HL-60 (cell line): ENCODE measurements around the gene OPN1SW.

Experiments
- DNase-seq, 2 experiments: peaks; one replicate each; pipeline ENCODE4 v3.0.0-alpha.2; 2010 to 2020; ENCODE audit warnings: low read depth in 1 of 2, low spot score in 1 of 2
- H3K27ac ChIP-seq: fragments of 250-450 bp; sonication (Bioruptor Pico); replicated peaks from 2 replicates; pipeline ENCODE4 v1.5.1; 2020; ENCODE audit warnings: mild to moderate bottlenecking, moderate library complexity
- H3K27me3 ChIP-seq: fragments of 250-450 bp; sonication (Bioruptor Pico); 2 replicates; pipeline ENCODE4 v1.5.1; 2021; ENCODE audit warnings: mild to moderate bottlenecking, moderate library complexity; ENCODE audit not compliant: insufficient read depth, poor library complexity, severe bottlenecking
- H3K4me3 ChIP-seq: replicated peaks from 2 replicates; pipeline ENCODE4 v1.5.1; 2011; ENCODE audit warnings: mild to moderate bottlenecking, control low read depth, low read length; ENCODE audit not compliant: insufficient read depth
- GABPA ChIP-seq: IDR thresholded peaks from 2 replicates; pipeline ENCODE4 v1.6.1; 2012; ENCODE audit warnings: low read depth
- POLR2AphosphoS5 ChIP-seq: IDR thresholded peaks from 2 replicates; pipeline ENCODE4 v1.6.1; 2012; ENCODE audit warnings: low read depth
- SPI1 ChIP-seq: IDR thresholded peaks from 2 replicates; pipeline ENCODE4 v1.6.1; 2012; ENCODE audit warnings: low read depth, mild to moderate bottlenecking, borderline replicate concordance
- TF ChIP-seq, protein P1 (sequence below): IDR thresholded peaks from one replicate; pipeline ENCODE4 v1.5.1; 2011; ENCODE audit warnings: low read length, control low read depth, inconsistent platforms; ENCODE audit not compliant: insufficient read depth
- TF ChIP-seq, protein P2 (sequence below): IDR thresholded peaks from 2 replicates; pipeline ENCODE4 v1.6.1; 2012; ENCODE audit warnings: low read depth; ENCODE audit not compliant: insufficient replicate concordance

OPN1SW gene

DNA sequence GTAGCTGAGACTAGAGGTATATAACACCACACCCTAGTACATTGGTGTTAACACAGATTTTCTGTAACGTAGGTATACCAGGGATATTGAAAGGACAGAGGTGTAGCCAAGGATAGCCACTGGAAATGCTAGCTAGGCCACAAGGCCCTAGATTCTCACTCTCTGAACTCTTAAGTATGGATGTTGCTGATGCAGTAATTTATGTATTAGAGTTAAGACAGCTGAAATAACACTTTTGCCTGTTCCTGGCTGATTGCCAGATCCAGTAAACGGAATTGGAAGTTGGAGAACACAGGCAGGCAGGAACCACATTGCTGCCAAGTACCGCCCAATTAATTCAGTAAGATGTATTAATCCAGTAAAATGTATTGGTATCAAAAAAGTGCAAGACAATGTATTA, 34.6 kb downstream of the OPN1SW start:
- no peak for DNase-seq
- Histone ChIP-seq H3K4me3 (no peak overlapping the region), H3K27ac (no peak overlapping the region), H3K27me3 (no peaks in the 10 kb centered on the region)
- TF ChIP-seq, protein P1, sequence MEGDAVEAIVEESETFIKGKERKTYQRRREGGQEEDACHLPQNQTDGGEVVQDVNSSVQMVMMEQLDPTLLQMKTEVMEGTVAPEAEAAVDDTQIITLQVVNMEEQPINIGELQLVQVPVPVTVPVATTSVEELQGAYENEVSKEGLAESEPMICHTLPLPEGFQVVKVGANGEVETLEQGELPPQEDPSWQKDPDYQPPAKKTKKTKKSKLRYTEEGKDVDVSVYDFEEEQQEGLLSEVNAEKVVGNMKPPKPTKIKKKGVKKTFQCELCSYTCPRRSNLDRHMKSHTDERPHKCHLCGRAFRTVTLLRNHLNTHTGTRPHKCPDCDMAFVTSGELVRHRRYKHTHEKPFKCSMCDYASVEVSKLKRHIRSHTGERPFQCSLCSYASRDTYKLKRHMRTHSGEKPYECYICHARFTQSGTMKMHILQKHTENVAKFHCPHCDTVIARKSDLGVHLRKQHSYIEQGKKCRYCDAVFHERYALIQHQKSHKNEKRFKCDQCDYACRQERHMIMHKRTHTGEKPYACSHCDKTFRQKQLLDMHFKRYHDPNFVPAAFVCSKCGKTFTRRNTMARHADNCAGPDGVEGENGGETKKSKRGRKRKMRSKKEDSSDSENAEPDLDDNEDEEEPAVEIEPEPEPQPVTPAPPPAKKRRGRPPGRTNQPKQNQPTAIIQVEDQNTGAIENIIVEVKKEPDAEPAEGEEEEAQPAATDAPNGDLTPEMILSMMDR, result no peak
- TF ChIP-seq POLR2AphosphoS5 (no peak), GABPA (no peak)

GRCh38 chr7:128739990-128740682, 35.5 kb downstream of the OPN1SW start:
- Histone ChIP-seq H3K27me3 (no peaks in the 10 kb centered on the region), H3K27ac (peak overlapping the region; percentile 74), H3K4me3 (peak overlapping the region; percentile 96)
- DNase-seq, result no peak
- no peak for TF ChIP-seq SPI1
- TF ChIP-seq, protein P2, sequence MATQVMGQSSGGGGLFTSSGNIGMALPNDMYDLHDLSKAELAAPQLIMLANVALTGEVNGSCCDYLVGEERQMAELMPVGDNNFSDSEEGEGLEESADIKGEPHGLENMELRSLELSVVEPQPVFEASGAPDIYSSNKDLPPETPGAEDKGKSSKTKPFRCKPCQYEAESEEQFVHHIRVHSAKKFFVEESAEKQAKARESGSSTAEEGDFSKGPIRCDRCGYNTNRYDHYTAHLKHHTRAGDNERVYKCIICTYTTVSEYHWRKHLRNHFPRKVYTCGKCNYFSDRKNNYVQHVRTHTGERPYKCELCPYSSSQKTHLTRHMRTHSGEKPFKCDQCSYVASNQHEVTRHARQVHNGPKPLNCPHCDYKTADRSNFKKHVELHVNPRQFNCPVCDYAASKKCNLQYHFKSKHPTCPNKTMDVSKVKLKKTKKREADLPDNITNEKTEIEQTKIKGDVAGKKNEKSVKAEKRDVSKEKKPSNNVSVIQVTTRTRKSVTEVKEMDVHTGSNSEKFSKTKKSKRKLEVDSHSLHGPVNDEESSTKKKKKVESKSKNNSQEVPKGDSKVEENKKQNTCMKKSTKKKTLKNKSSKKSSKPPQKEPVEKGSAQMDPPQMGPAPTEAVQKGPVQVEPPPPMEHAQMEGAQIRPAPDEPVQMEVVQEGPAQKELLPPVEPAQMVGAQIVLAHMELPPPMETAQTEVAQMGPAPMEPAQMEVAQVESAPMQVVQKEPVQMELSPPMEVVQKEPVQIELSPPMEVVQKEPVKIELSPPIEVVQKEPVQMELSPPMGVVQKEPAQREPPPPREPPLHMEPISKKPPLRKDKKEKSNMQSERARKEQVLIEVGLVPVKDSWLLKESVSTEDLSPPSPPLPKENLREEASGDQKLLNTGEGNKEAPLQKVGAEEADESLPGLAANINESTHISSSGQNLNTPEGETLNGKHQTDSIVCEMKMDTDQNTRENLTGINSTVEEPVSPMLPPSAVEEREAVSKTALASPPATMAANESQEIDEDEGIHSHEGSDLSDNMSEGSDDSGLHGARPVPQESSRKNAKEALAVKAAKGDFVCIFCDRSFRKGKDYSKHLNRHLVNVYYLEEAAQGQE, result no peak
- TF ChIP-seq, protein P1, result no peak
- no peak for TF ChIP-seq GABPA
- TF ChIP-seq POLR2AphosphoS5, result no peak

DNA sequence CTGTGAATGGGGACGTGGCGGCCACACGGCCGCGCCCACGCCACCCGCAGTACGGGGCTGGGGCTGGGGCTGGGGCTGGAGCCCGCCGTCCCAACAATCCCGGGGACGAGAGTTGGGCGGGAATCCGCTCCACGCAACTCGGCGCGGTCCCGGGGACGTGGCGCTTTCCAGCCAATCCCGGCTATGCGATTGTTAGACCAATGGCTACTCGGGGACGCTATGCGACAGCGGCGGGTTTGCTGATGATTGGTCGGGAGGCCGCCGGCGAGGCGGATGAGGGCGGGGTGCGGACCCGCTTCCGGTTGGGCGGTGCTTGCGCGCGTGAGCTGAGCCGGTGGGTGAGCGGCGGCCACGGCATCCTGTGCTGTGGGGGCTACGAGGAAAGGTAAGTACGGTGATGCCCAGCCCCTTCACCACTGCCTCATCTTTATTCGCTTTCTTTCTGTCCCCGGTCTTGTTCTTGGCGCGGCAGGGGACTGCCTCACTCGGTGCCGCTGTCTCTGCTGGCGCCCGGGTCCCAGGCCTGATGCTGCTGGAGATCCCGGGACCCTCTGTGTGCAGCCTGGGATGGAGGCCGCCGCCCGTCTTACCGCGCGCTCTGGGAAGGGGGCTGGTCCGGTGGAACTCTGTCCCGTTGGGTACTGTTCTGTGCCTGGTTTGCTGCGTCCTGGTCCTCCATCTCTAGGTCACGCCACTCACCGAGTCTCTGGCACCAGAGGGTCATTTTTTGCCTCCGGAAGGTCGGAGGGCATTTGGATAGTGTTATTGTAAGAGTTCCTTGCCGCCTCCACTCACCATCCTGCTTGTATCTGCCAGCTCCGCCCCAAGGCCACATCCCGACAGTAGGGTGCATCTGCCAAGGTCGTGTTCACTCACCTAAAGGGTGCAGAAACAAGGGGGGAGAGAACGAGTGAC, 36.3 kb downstream of the OPN1SW start, which contains the start of gene CALU:
CALU (plus strand) TSS at position 312 of the 915 bp plus-strand sequence. CDS start 9,225 bp downstream, outside the sequence.
- Histone ChIP-seq H3K27me3 (no peaks in the 10 kb centered on the region), H3K4me3 (peak within 1 kb of the TSS; percentile 96), H3K27ac (peak within 1 kb of the TSS; percentile 74)
- TF ChIP-seq SPI1 (no peak), GABPA (peak; percentile 75), POLR2AphosphoS5 (peak; percentile 81)
- TF ChIP-seq, protein P2, result no peak
- TF ChIP-seq, protein P1, result no peak
- DNase-seq, result peak; percentile 88 to 97
